ENCODE data around the gene ZNF236.
"Not testable (repeated sequence)": the region's sequence is repeated elsewhere in the genome, so short reads cannot be mapped to it uniquely, and the experiment has no call there.

Gene ZNF236

GRCh38 chr18:76822506-76823160 lies at the start of gene ZNF236:
ZNF236 (plus strand) TSS chr18:76822557; CDS start chr18:76822608, 51 bp downstream.
- H3K27me3 Mint-ChIP-seq = no peaks in the 10 kb centered on the region
- H3K4me3 Mint-ChIP-seq = peak within 1 kb of the TSS; percentile 91
- H3K9me3 Mint-ChIP-seq = no peaks in the 10 kb centered on the region
- DNase-seq (ENCODE audit: low spot score in 2 of 2) (peak; percentile 84 to 85), ATAC-seq (ENCODE audit: low read depth) (peak; percentile 64)
- peak within 1 kb of the TSS; percentile 91 for H3K27ac Mint-ChIP-seq
- peaks cover 38% of the 10 kb centered on the region for H3K4me1 Mint-ChIP-seq
- no peaks in the 10 kb centered on the region for H3K36me3 Mint-ChIP-seq

- peaks cover 3% of the 10 kb centered on the region for H3K4me1 Mint-ChIP-seq
- H3K36me3 Mint-ChIP-seq = peaks cover 2% of the 10 kb centered on the region
- no peak for ATAC-seq (ENCODE audit: low read depth)
- H3K4me3 Mint-ChIP-seq = no peak overlapping the region
- no peak overlapping the region for H3K27ac Mint-ChIP-seq
- DNase-seq (ENCODE audit: low spot score in 2 of 2) = no peak
- peaks cover 6% of the 10 kb centered on the region for H3K9me3 Mint-ChIP-seq
- peaks cover 13% of the 10 kb centered on the region for H3K27me3 Mint-ChIP-seq
These were observed 49.7 kb upstream of the ZNF236 start for GRCh38 chr18:76772665-76773064.

GRCh38 chr18:76777036-76777435 lies 45.3 kb upstream of the ZNF236 start:
- H3K9me3 Mint-ChIP-seq; H3K36me3 Mint-ChIP-seq; DNase-seq (ENCODE audit: low spot score in 2 of 2); ATAC-seq (ENCODE audit: low read depth); H3K27ac Mint-ChIP-seq; H3K4me3 Mint-ChIP-seq; H3K4me1 Mint-ChIP-seq: not testable (repeated sequence)
- H3K27me3 Mint-ChIP-seq = peaks cover 16% of the 10 kb centered on the region

- H3K4me3 Mint-ChIP-seq = no peak overlapping the region
- H3K27ac Mint-ChIP-seq = no peak overlapping the region
- H3K27me3 Mint-ChIP-seq = peaks cover 10% of the 10 kb centered on the region
- no peak for DNase-seq (ENCODE audit: low spot score in 2 of 2)
- no peak for ATAC-seq (ENCODE audit: low read depth)
- H3K4me1 Mint-ChIP-seq = no peaks in the 10 kb centered on the region
- H3K9me3 Mint-ChIP-seq = no peaks in the 10 kb centered on the region
- H3K36me3 Mint-ChIP-seq = no peaks in the 10 kb centered on the region
These were observed 38.4 kb upstream of the ZNF236 start for GRCh38 chr18:76783786-76784484.

GRCh38 chr18:76785872-76786271 lies 36.5 kb upstream of the ZNF236 start:
- ATAC-seq (ENCODE audit: low read depth) = no peak
- H3K27me3 Mint-ChIP-seq = peaks cover 8% of the 10 kb centered on the region
- H3K9me3 Mint-ChIP-seq = peaks cover 5% of the 10 kb centered on the region
- H3K27ac Mint-ChIP-seq = no peak overlapping the region
- no peak for DNase-seq (ENCODE audit: low spot score in 2 of 2)
- no peaks in the 10 kb centered on the region for H3K4me1 Mint-ChIP-seq
- no peak overlapping the region for H3K4me3 Mint-ChIP-seq
- H3K36me3 Mint-ChIP-seq = peaks cover 4% of the 10 kb centered on the region

GRCh38 chr18:76788571-76789317 lies 33.6 kb upstream of the ZNF236 start:
- H3K36me3 Mint-ChIP-seq = peaks cover 11% of the 10 kb centered on the region
- peaks cover 11% of the 10 kb centered on the region for H3K27me3 Mint-ChIP-seq
- H3K9me3 Mint-ChIP-seq = peaks cover 11% of the 10 kb centered on the region
- no peak for DNase-seq (ENCODE audit: low spot score in 2 of 2)
- no peaks in the 10 kb centered on the region for H3K4me1 Mint-ChIP-seq
- ATAC-seq (ENCODE audit: low read depth) = no peak
- no peak overlapping the region for H3K4me3 Mint-ChIP-seq
- no peak overlapping the region for H3K27ac Mint-ChIP-seq

GRCh38 chr18:76791106-76791505 lies 31.3 kb upstream of the ZNF236 start:
- H3K4me1 Mint-ChIP-seq = no peaks in the 10 kb centered on the region

GRCh38 chr18:76791642-76792041 lies 30.7 kb upstream of the ZNF236 start:
- H3K27me3 Mint-ChIP-seq = peaks cover 8% of the 10 kb centered on the region
- H3K27ac Mint-ChIP-seq = no peak overlapping the region
- DNase-seq (ENCODE audit: low spot score in 2 of 2) (no peak), ATAC-seq (ENCODE audit: low read depth) (no peak)
- no peaks in the 10 kb centered on the region for H3K4me1 Mint-ChIP-seq
- peaks cover 13% of the 10 kb centered on the region for H3K36me3 Mint-ChIP-seq
- no peak overlapping the region for H3K4me3 Mint-ChIP-seq
- H3K9me3 Mint-ChIP-seq = peaks cover 11% of the 10 kb centered on the region

More at GRCh38 chr18:76791106-76791505, 31.3 kb upstream of the ZNF236 start:
- Mint-ChIP-seq H3K4me3 (no peak overlapping the region), H3K9me3 (peaks cover 11% of the 10 kb centered on the region), H3K27me3 (peaks cover 8% of the 10 kb centered on the region), H3K27ac (no peak overlapping the region), H3K36me3 (peaks cover 11% of the 10 kb centered on the region)
- DNase-seq (ENCODE audit: low spot score in 2 of 2) (no peak), ATAC-seq (ENCODE audit: low read depth) (no peak)

- H3K36me3 Mint-ChIP-seq = peaks cover 15% of the 10 kb centered on the region
- DNase-seq (ENCODE audit: low spot score in 2 of 2) (no peak), ATAC-seq (ENCODE audit: low read depth) (no peak)
- H3K9me3 Mint-ChIP-seq = peaks cover 18% of the 10 kb centered on the region
- H3K4me3 Mint-ChIP-seq = no peak overlapping the region
- H3K27ac Mint-ChIP-seq = no peak overlapping the region
- no peaks in the 10 kb centered on the region for H3K4me1 Mint-ChIP-seq
- H3K27me3 Mint-ChIP-seq = peaks cover 8% of the 10 kb centered on the region
These were observed 28.0 kb upstream of the ZNF236 start for GRCh38 chr18:76794326-76794725.

- peaks cover 3% of the 10 kb centered on the region for H3K36me3 Mint-ChIP-seq
- H3K9me3 Mint-ChIP-seq = peaks cover 7% of the 10 kb centered on the region
- H3K4me1 Mint-ChIP-seq = peaks cover 11% of the 10 kb centered on the region
- ATAC-seq (ENCODE audit: low read depth) (peak; percentile 87), DNase-seq (ENCODE audit: low spot score in 2 of 2) (peak; percentile 30 to 64)
- H3K27me3 Mint-ChIP-seq = peaks cover 2% of the 10 kb centered on the region
- H3K27ac Mint-ChIP-seq = no peak overlapping the region
- peak overlapping the region; percentile 61 for H3K4me3 Mint-ChIP-seq
These were observed 20.5 kb upstream of the ZNF236 start for GRCh38 chr18:76801567-76802505.

- peaks cover 3% of the 10 kb centered on the region for H3K9me3 Mint-ChIP-seq
- peaks cover 2% of the 10 kb centered on the region for H3K36me3 Mint-ChIP-seq
- no peak overlapping the region for H3K27ac Mint-ChIP-seq
- DNase-seq (ENCODE audit: low spot score in 2 of 2) (no peak), ATAC-seq (ENCODE audit: low read depth) (no peak)
- H3K27me3 Mint-ChIP-seq = peaks cover 2% of the 10 kb centered on the region
- peak overlapping the region; percentile 56 for H3K4me3 Mint-ChIP-seq
- peaks cover 11% of the 10 kb centered on the region for H3K4me1 Mint-ChIP-seq
These were observed 18.9 kb upstream of the ZNF236 start for GRCh38 chr18:76803413-76803812.

GRCh38 chr18:76803814-76804213 lies 18.5 kb upstream of the ZNF236 start:
- peaks cover 2% of the 10 kb centered on the region for H3K9me3 Mint-ChIP-seq
- H3K36me3 Mint-ChIP-seq = peaks cover 5% of the 10 kb centered on the region
- DNase-seq (ENCODE audit: low spot score in 2 of 2) (peak; percentile 58 to 66), ATAC-seq (ENCODE audit: low read depth) (peak; percentile 74)
- H3K4me1 Mint-ChIP-seq = peaks cover 11% of the 10 kb centered on the region
- no peak overlapping the region for H3K27ac Mint-ChIP-seq
- peaks cover 2% of the 10 kb centered on the region for H3K27me3 Mint-ChIP-seq
- H3K4me3 Mint-ChIP-seq = peak overlapping the region; percentile 56

GRCh38 chr18:76805221-76805620 lies 17.1 kb upstream of the ZNF236 start:
- Mint-ChIP-seq H3K4me3 (no peak overlapping the region), H3K9me3 (no peaks in the 10 kb centered on the region), H3K4me1 (peaks cover 11% of the 10 kb centered on the region), H3K36me3 (peaks cover 9% of the 10 kb centered on the region), H3K27ac (no peak overlapping the region), H3K27me3 (peaks cover 2% of the 10 kb centered on the region)
- DNase-seq (ENCODE audit: low spot score in 2 of 2) (no peak), ATAC-seq (ENCODE audit: low read depth) (no peak)

All from memory B cell (primary cell).